Measurements from ENCODE around the gene CHST3. TPM values are rescaled to one million over a fixed set of nuclear protein-coding genes. Genes with fewer than 3 reads are reported as not detected.
A peak's percentile ranks its signal among the peaks of the same experiment; 100 is the strongest.

Gene CHST3
- total RNA-seq, 1 experiment from 2014 or later = 6.1 TPM

GRCh38 chr10:71998119-71998839 lies 34.1 kb downstream of the CHST3 start:
- Histone ChIP-seq H3K4ac (ENCODE audit: low read depth, low read length) (no peak overlapping the region), H3K79me2 (ENCODE audit: insufficient read depth, low read length) (no peaks in the 10 kb centered on the region), H3K4me1 (ENCODE audit: insufficient read depth, low read length) (no peaks in the 10 kb centered on the region; the same call in 1 of the 2 replicates), H3K56ac (ENCODE audit: insufficient read length, low read depth, low read length) (no peak overlapping the region), H2BK12ac (ENCODE audit: insufficient read length, low read depth, low read length) (no peak overlapping the region), H3K23me2 (ENCODE audit: insufficient read length, low read depth, low read length, poor library complexity, severe bottlenecking) (peaks cover 8% of the 10 kb centered on the region), H3K27ac (ENCODE audit: insufficient read length, low read depth, low read length) (no peak overlapping the region), H4K5ac (ENCODE audit: insufficient read length, low read depth, low read length) (no peak overlapping the region), H2AK5ac (ENCODE audit: insufficient read length, low read length) (no peak overlapping the region), H2BK120ac (ENCODE audit: low read depth, low read length, poor library complexity, severe bottlenecking) (no peak overlapping the region), H3K79me1 (ENCODE audit: insufficient read depth, low read depth, low read length, poor library complexity, severe bottlenecking) (peaks cover 3% of the 10 kb centered on the region), H4K91ac (ENCODE audit: insufficient read length, low read depth, low read length) (peak overlapping the region; percentile 86), H4K8ac (replicated peaks; ENCODE audit: insufficient read length, low read depth, low read length) (no peak overlapping the region), H3K23ac (ENCODE audit: insufficient read length, low read depth, low read length) (no peak overlapping the region), H2BK5ac (ENCODE audit: insufficient read length, low read length) (no peak overlapping the region), H3K27me3 (ENCODE audit: insufficient read depth, low read length) (no peaks in the 10 kb centered on the region), H3K9me3 (ENCODE audit: control insufficient read depth, low read depth, low read length) (no peaks in the 10 kb centered on the region), H2BK20ac (ENCODE audit: low read depth, low read length, poor library complexity, severe bottlenecking) (no peak overlapping the region), H3K14ac (ENCODE audit: insufficient read depth, low read length) (no peak overlapping the region; the same call in 1 of the 2 replicates), H4K20me1 (ENCODE audit: control insufficient read depth, insufficient read depth, insufficient read length) (no peaks in the 10 kb centered on the region), H2AFZ (ENCODE audit: low read length) (no peak overlapping the region), H2BK15ac (ENCODE audit: low read depth, low read length) (no peak overlapping the region), H3T11ph (ENCODE audit: low read length) (no peak overlapping the region), H3K18ac (ENCODE audit: insufficient read length, low read depth, low read length) (no peak overlapping the region), H3K9ac (ENCODE audit: extremely low read depth, insufficient read length, low read length) (no peak overlapping the region), H3K4me2 (ENCODE audit: insufficient read depth, insufficient read length, low read length) (no peak overlapping the region)
- Mint-ChIP-seq H3K27ac (peak overlapping the region in 1 of 3 experiments; percentile 88; a peak in 2 of 7 replicates), H3K27me3 (ENCODE audit: low read depth) (no peaks in the 10 kb centered on the region; the same call in 1 of the 2 replicates), H3K4me3 (no peak overlapping the region), H3K9me3 (no peaks in the 10 kb centered on the region), H3K4me1 (peaks cover 18 to 21% of the 10 kb centered on the region in 2 experiments), H3K36me3 (ENCODE audit: insufficient read depth in 1 of 3, low read depth in 3 of 3) (no peaks in the 10 kb centered on the region)
- WGBS (ENCODE audit: extremely low coverage, insufficient read length, low lambda C conversion rate) = no CpG with 5 or more reads among the region's 14 CpGs
- no peak for DNase-seq
- TF ChIP-seq CTCF (conservative IDR thresholded peaks at IDR 0.05) = no peak

All from H9 (cell line).